Germinal center (tissue), 1 donor: Measurements from ENCODE around the gene SEMA6D.

ENCODE experiments used
- DNase-seq: peaks from one replicate; pipeline ENCODE4 v3.0.0; 2012; ENCODE audit warnings: mixed read lengths, low spot score

The SEMA6D gene

DNA sequence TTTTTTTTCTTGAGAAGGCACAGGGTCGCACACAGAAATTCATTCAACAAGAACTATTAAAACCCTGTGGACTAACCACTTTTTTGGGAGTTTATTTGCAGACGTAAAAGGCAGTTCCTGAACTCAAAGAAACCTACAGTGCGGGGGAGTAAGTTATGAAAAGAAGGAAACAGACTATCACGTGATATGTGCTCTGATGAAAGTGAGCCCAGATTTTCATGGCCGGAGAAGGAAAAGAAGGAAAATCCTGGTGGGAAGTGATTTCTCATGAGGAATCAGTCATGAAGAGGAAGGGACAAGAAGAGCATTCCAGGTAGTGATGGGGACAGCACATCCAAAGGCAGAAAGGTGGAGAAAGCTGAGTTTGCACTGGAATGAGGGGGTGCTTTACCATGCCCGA, 26.1 kb downstream of the SEMA6D start:
- no peak for DNase-seq

DNA sequence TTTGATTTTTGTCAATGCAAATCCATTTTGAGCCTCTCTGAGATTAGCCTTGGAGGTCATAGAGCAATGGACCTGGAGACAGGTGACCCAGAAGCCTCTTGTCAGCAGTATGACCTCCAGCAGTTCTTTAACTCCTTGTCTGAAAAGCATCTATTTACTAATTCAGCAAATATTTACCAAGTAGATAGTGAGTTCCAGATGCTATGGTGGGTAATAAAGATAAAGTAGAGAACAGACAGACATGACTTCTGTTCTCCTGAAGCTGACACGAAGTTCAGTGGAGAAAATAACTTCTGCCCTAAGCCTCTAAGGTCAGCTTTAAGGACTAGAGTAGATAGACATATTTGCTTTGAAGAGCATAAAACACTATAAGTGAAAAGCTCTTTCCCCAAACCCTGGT, 26.6 kb downstream of the SEMA6D start:
- no peak for DNase-seq

DNA sequence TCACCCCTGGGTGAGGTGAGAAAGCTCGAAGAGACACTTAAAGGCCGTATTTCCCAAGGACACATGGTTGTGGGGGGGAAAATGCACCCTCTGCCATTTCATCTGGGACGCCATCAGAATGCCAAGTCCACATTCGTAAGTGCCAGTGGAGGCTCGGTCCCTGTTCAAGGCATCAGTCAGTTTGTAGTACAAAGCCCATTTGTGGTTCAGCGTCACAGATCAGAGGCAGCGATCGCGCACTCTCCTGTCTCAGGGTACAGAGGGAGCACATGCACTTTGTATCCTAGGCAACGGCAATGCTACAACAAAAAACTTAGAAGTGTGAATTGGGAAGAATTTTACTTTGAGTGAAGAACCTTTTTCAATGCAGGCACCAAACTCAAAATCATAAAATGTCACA, 27.2 kb downstream of the SEMA6D start:
- no peak for DNase-seq

DNA sequence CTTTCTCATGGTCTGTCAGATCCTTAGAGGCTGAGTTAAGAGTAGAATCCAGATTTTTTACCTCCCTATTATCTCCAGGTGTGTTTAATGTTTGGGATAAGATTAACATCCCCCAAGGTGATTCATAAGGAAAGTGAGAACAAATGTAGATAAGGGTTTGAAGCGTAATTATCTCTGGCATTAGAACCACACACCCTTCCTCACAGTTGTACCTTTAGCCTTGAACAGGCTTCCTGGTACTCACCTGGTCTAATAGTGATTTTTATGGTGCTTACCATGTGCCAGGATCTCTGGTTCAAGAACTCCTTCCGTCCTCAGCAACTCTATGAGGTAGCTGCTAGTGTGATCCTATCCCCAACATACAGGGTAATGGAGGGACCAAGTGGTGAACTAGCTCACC, 27.7 kb downstream of the SEMA6D start:
- no peak for DNase-seq

DNA sequence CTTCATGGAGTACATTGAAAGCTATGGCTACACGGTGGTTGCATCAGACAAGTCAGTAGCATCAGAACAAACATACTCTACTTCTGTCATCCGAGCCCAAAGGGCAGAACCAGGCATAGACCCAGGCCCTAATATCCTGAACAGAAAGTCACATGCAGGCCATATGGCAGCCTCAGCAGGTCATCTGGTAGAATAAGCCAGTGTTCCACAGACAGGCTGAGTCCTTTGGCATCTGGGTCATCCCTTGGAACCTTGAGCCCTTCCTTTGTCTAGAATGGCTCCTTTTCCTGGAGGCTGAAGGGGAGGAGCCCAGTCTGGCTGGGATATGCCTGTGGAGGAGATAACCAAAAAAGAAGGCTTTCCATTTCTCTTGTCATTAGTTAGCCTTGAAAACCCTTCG, 29.2 kb downstream of the SEMA6D start:
- DNase-seq, result no peak

DNA sequence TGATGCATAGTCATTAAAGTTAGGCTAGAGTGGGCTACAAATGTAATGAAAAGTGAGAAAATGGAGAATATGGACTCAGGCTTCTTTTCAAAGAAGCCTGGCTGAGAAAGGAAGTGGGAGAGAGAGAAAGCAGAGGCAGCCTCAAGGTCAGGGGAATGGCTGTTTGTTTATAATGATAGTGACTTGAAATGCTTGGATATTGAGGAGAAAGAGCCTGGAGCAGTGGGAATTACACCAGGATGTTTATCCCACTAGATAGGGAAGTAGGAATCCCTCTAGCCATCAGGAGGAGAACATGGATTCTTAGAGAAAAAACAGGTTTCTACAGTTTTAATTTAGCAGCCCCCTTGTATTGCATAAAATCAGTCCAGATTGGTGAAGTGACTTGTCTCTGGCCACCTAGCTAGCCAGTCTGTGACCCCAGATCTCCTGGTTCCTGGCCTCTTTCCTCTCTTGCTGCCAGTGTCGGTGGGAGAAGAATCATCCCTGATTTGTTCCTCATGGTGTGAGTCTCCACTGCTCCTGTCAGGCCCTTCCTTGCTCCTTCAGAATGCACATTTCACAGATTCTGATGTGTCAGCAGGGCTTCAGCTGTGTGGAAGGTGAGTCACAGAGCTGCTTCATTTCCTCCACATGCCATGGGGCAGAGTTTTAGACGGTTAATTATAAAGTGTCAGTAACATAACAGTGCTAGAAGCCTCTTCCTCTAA, 32.9 kb downstream of the SEMA6D start:
- no peak for DNase-seq

DNA sequence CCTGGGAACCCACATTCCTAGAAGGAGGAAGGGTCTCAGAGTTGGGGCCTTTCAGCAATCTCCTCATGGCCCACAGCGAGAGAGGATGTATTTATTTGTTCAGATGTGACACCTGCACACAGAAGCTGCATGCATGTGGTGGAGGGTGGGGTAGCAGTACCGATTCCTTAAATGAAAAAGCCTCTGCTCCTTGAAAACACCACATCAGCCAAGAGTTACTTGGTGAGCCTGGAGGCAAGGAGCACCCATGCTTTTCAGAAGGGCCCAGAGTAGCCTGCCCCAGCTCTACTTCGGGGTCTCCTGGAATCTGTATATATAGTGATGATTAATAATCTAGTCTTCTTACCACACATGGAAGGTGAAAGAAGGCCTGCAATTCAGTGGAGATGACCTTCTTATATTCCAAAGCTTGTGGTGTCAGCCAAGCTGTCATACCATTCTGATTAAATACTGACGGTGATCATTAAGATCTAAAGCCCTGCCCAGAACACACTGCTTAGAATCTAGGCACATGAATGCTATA, 33.5 kb downstream of the SEMA6D start:
- DNase-seq, result no peak

DNA sequence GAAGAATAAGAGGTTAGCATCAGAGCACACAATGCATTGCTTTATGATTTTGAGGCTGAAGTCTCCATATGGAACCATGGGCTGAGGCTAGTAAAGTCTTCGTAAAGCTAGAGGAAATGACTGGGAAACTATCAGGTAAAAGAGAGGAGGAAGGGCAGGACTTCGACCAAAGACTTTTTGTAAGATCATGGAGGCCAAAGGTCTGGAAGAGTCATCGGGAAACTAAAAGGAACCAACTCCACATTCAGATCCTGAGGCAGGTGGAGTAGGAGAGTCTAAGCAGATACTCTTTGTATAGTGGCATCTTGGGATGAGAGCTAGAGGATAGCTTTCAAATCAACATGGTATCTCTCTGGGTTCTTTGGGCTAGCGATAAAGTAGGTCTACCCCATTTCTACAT, 36.3 kb downstream of the SEMA6D start:
- no peak for DNase-seq

DNA sequence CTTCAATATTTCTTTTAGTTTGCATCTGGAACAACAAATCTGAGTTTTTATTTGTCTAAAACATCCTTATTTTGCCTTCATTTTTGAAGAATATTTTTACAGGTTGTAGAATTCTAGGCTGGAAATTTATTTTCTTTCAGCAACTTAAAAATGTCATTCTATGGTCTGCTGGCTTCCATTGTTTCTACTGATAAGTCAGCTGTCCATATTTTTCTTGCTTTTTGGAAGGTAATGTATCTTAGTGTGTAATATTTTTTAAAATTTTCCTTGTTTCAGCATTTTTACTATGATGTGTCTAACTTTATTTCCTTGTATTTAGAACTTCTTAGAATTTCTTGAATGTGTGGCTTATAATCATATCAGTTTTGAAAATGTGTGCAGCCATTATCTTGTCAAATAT, 37.0 kb downstream of the SEMA6D start:
- DNase-seq, result no peak

DNA sequence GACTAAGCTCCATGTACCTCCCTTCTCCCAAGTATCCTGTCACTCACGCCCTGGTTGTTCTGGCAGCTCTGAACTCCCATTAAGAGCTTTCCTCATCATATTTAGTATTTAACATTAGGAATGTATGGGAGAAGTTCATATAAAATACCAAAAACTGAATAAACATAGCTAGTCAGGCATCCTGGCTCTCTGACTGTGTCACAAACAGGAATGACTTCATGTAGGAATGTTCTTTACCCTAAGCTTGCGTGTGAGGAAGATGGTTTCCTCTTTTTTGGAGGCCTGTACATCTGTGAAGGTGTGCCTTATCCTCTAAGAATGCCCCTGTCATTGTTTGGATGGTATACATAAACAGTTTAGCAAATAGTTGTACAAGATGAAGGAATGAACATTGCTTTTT, 38.6 kb downstream of the SEMA6D start:
- DNase-seq, result no peak

DNA sequence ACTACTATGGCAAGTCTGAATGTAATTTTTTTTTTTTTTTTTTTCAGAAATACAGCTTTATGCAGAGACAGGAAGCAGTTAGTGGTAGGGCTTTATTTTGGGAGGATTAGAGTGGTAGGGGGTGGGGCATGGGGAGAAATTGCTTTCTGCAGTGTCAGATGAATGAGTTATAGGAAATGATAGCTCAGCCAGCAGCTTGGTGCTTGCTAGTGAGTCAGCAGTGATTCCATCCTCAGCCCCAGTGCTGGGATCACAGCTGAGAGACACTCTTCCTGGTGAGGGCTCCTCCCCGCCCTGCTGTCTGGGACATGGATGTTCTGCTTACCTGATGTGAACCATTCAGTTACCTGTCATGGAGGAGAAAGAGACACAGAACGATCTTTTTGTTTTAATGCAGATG, 39.6 kb downstream of the SEMA6D start:
- no peak for DNase-seq

DNA sequence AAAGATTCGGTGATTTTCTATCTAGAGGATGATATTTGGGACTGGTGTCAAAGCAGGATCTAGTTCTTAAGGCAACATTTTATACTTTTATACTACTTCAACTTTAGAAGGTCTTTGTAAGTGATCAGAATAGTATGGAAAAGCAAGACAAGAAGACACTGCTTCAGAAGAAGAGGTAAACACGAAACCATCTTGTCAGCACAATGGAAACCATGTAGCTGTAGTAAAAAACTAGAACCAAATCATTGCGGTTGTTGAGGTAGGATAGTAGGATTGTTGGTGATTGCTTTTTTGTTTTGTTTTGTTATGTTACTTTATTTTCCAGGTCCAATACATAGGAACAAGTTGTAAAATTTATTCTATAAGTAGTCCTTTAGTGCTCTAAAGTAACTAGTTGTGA, 40.0 kb downstream of the SEMA6D start:
- DNase-seq, result no peak

DNA sequence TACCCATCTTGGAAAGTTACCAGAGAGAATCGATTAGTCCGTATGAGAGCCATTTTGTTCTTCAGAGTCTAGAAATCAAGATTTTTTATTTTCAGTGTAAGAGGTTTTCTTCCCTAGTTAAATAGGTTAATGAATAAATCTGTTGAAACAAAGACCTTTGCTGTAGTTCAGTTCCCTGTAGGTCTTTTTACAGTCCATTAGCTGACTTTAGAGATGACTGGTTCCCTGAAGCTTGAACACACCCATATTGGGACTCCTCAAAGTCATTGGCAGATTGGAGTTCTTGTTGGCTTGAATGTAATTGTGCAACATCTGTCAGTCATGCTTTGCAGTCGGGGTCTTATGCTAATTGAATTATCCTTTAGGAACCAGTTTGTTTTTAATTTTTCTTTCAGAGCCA, 45.3 kb downstream of the SEMA6D start:
- no peak for DNase-seq

DNA sequence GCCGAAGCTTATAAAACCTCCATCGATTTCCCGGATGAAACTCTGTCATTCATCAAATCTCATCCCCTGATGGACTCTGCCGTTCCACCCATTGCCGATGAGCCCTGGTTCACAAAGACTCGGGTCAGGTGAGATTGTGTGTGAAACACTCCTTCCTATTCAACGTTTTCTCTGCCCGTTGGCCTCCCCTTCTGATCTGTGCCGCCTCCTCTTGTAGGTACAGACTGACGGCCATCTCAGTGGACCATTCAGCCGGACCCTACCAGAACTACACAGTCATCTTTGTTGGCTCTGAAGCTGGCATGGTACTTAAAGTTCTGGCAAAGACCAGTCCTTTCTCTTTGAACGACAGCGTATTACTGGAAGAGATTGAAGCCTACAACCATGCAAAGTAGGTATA, 47.4 kb downstream of the SEMA6D start:
- DNase-seq, result no peak

DNA sequence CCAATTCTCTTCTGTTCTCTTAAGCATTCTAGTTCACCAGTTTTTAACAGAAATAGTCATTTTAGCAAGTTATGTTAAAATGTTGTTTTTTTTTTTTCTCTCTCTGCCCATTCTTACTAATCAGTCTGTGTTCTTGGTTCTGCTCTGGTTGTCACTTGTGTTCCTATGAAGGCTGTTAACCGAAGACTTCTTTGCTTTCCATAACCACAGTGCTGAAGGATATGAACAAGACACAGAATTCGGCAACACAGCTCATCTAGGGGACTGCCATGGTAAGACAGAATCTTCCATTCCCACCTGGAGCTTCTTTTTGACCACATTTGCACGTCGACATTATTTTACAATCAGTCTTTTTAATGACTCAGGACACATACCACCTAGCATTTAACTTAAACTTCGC, 49.1 kb downstream of the SEMA6D start:
- no peak for DNase-seq

DNA sequence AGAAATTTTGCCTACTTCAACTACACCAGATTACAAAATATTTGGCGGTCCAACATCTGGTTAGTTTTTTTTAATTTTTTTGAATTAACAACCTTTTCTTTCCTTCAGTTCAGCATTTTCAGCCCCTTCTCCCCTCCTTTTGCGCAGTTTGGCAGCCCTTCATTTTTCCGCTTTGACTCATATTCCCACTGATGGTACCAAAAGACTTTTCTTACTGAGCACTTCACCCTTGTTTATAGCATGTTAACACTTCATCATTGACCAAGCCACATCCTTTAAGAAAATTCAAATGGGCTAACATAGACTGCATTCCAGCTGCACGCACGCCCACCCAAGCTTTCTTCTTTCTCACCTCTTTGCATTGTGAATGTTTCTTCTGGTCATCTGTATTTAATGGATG, 49.7 kb downstream of the SEMA6D start:
- no peak for DNase-seq

DNA sequence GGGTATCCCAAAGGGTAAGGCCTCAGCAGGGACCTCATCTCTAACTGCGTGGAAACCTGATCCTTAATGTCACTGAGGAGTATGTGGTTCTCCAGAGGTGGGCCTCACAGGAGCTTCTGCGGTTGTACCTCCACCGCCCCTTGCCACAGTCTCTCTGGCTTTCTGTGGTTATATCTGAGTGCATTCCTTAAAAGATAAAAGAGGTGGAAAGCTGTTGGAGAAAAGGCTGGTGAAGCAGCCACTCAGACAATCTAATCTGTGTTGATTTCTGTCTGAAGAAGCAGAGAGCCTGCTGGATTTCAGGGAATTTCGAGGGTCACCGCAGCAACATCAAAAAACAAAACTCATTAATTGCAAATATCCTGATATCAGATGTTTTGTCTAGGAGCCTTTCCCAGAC, 51.4 kb downstream of the SEMA6D start:
- no peak for DNase-seq

DNA sequence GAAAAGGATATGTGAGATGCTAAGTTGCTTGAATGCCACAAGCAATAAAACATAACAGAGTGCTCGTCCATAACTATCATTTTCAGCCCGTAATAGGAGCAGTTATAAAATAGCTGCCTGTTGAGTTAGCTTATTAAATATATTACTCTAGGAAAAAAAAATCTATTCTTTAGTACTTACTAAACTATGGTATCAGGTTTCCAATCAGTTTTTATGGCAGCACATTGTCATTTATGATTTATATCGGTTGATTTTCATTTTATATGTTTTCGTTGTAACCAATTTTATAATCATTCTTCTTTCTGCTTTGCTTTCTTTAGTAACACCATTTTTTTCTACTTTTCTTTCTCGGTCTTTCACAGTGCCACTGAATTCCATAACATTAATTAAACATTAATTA, 51.9 kb downstream of the SEMA6D start:
- no peak for DNase-seq

DNA sequence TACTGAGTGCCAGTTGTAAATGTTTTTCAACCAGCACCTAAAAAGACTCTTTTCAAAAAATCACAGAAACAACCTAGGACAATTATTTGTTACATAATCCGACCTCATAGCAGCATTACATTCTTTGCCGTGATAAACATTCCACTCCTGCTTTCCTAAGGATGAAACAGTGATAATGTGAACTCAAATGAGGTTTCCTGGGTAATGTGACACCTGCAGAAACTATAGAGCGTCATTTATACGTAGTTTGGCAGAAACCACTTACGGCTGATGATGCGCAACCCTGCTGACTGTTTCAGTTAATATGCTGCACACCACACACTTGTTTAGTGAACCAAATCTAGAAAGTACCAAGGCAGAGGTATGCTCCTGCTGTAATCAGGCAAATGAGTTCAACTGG, 55.8 kb downstream of the SEMA6D start:
- no peak for DNase-seq

DNA sequence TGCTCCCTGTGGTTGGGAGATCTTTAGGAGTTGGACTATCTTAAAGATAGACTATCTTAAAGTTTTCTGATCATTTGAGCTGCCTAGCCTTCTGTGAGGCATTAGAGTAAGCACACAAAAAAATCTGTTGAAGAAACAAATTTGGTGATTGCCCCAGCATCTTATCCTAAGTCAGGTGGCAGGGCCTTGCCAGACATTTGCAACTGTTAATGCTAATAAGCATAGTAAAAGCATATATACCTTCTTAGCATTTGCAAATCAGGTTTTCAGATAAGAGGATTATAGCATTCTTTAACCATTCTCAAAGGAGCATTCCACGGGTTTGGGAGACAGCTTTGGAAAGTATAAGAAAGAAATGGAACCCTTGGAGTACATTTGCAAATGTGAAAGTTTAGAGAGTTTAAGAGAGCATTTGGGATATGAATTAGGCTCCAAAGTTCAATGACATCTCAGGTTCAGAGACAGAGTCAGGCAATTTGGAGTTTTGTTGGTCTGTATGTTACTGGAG, 61.0 kb downstream of the SEMA6D start:
- DNase-seq, result no peak

DNA sequence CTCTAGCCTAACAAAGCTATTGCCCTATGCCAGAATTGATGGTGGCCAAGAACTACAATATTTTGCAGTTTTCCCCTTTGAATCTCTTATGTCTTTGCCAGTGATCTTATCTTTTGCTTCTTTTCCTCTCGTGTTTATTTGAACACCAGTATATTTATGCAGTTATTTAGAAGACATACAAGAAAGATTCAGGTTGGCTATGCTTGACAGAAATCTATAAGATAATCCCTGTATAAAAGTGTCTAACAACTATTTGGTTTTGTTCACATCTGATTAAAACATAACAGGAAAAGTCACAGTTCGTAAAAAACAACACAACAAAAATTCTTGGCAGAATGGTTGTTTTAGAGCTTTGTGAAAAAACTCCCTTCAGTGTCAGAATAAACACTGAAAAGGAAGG, 63.7 kb downstream of the SEMA6D start:
- DNase-seq, result no peak

DNA sequence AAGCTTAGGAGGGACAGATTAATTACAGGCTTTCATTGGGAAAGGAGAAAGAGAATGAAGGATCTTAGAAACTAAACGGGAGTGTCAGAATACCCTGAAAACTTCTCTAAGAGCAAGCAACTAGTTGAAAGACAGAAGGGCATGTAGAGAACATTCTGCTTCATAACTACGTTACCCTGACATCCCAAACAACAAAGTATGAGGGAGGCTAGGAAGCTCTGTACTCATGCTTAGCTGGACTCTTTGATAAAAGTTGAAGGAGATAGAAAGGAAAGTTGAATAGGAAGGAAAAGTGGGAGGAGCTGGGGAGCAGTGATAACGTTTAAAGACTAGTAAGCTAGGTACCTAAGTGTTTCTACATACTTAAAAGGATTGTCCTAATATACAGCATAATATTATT, 64.2 kb downstream of the SEMA6D start:
- no peak for DNase-seq

DNA sequence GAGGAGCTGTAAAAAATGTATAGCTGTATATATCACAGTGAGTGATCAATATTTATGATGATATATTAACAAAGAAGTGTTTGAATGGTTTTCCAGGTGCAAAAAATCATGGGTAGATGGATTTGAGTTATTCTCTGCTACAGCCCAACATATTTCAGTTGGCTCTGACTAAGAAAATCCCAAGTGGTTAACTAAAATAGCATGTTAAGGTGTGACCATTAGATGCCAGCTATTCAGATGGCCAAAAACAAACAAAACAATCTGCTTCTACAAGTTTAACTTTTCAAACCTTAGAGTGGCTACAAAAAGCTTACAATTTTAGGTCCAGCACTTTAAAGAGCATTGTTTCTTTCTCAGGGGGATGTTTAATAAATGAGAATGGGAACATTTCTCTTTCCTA, 67.5 kb downstream of the SEMA6D start:
- DNase-seq, result no peak

DNA sequence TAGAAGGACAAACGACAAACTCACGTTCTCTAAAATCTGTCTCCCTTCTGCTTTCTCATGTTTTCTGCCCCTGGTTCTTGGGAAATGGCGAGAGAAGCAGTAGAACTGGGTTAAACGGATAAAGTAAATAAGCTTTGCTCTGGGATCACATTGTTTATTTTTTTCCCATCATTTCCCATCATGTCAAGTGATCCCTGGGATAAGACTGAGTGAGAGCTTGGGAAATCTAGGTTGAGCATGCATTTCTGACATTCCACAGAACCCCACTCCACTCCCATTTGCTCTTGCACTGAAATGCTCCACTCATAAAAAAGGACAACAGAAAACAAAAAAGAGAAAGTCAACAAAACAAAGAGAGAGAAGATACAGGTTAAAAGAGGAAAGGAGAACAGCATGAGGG, 69.1 kb downstream of the SEMA6D start:
- no peak for DNase-seq
